Right renal cortex interstitium (tissue), 3 donors: ENCODE results near the gene ANKMY1. TPM values are rescaled to one million over a fixed set of nuclear protein-coding genes. Genes with fewer than 3 reads are reported as not detected.

Experiments used
- DNase-seq, 3 donors: peaks; one replicate each; pipeline ENCODE4 v3.0.0-alpha.2; 2013; ENCODE audit warnings: low read depth in 3 of 3, low spot score in 2 of 3
- polyA plus RNA-seq, 3 donors: library from polyadenylated mRNA; unstranded; fragments of 120-200 nt; gene quantifications; one replicate each; pipeline ENCODE4 v1.2.1, GENCODE V29; 2013; ENCODE audit not compliant: insufficient read length in 3 of 3

The ANKMY1 gene
- polyA plus RNA-seq, 3 donors, result 8.7 to 11.9 (median 9.0) TPM

DNA sequence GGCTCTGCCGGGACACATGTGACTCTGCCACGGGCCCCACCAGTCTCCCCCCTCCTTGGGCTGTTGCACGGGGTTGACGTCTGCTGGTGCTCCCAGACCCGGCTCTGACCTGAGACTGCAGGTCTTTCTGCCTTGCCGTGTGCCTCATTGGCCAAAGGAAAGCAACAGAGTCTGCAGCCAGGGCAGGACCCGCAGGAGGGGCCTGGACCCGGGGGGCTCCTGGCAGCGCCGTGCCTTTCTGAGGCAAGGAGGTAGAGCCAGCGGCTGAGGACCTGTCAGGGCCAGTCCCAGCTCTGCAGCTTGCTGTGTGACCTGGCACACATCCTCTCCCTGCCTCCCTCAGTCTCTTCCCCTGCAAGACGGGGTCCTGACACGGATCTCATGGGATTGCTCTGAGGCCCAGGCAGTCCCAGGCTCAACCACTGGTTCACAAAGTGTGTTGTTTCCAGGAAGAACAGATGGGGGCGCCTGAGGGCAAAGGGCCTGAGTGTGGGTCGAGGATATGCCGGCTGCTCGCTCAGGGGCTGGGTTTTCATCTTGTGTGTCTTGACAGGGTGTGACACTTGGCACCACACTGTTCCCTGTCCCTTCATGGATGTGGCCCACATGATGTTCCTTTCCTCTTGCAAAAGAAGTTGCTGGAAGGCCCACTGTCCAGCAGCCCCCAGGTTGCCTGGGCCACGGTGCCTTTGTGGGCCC lies 37.7 kb upstream of the ANKMY1 start:
- DNase-seq, result no peak

- DNase-seq, result no peak
Measured at GRCh38 chr2:240594511-240595380, 37.0 kb upstream of the ANKMY1 start.

- no peak for DNase-seq
Measured at GRCh38 chr2:240593703-240594451, 36.1 kb upstream of the ANKMY1 start.

GRCh38 chr2:240593026-240593702 lies 35.4 kb upstream of the ANKMY1 start:
- no peak for DNase-seq

DNA sequence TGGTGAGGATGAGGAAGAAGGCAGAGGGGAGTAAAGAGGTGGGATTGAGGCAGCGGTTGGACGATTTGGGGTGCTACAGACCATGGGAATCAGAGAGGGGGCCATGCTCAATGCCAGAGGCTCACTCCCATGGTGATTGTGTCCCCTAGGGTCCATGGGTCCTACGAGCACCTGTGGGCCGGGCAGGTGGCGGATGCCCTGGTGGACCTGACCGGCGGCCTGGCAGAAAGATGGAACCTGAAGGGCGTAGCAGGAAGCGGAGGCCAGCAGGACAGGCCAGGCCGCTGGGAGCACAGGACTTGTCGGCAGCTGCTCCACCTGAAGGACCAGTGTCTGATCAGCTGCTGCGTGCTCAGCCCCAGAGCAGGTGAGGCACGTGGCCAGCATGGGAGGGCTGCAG lies 34.0 kb upstream of the ANKMY1 start:
- no peak for DNase-seq

- DNase-seq, result no peak
Measured at GRCh38 chr2:240591226-240591625, 33.4 kb upstream of the ANKMY1 start.

DNA sequence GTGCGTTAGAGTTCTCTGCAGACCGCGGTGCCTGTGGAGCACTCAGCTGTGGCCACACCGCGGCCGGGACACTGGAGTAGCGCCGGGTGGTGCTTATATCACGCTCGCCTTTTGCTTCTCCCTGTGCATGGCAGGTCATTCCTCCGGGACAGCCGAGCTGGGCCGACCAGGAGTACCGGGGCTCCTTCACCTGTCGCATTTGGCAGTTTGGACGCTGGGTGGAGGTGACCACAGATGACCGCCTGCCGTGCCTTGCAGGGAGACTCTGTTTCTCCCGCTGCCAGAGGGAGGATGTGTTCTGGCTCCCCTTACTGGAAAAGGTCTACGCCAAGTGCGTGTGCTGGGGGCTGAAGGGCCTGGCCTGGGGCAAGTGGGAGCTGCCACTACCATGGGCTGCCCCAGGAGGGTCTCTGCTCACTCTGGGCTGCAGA lies 32.9 kb upstream of the ANKMY1 start:
- DNase-seq, result no peak

DNA sequence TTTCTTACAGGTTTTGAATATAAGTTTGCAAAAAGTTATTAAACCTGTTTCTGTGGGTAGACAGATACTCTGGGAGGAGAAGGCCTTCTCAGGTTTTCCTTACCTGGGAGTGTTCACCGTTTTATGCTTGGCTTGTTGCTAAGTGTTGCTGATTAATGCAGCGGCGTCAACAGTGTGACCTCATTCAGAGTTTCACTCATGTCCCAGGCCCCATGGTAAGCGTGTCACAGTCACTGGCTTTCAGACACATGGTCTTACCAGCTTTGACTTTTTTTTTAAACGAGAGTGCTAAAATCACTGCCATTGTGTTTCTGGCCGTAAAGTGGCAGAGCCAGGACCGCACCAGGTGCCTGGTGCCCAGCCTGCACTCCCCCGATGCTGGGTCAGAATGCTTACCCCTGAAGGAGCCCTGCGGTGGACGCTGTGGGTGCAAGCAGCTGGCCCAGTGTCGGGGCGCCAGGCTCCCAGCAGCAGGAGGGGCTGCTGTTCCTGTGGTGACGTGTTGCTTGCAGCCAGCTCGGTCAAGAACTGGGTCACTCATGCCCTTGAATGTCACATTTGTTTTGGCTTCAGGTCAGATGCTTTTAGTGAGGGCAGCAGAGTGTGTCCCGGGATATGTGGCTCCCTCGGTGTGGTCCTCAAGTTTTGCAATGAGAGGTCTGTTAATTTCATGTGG lies 32.2 kb upstream of the ANKMY1 start:
- DNase-seq, result no peak

DNA sequence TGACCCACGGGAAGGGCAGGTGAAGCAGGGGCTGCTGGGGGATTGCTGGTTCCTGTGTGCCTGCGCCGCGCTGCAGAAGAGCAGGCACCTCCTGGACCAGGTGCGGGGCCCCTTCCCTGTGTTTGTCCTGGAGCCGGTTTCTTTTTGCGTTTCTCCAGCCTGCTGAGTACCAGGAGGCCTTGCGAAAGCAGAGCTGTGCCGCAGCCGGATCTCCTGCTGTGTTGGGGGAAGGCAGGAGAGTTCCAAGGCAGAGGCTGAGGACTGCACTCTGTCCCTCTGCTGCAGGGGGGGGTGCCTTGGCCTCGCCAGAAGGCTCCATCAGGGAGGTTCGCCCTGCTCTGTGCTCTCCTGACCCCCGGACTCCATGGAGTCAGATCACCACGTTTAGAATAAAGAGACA lies 31.6 kb upstream of the ANKMY1 start:
- DNase-seq, result no peak

GRCh38 chr2:240588669-240589068 lies 30.9 kb upstream of the ANKMY1 start:
- no peak for DNase-seq

DNA sequence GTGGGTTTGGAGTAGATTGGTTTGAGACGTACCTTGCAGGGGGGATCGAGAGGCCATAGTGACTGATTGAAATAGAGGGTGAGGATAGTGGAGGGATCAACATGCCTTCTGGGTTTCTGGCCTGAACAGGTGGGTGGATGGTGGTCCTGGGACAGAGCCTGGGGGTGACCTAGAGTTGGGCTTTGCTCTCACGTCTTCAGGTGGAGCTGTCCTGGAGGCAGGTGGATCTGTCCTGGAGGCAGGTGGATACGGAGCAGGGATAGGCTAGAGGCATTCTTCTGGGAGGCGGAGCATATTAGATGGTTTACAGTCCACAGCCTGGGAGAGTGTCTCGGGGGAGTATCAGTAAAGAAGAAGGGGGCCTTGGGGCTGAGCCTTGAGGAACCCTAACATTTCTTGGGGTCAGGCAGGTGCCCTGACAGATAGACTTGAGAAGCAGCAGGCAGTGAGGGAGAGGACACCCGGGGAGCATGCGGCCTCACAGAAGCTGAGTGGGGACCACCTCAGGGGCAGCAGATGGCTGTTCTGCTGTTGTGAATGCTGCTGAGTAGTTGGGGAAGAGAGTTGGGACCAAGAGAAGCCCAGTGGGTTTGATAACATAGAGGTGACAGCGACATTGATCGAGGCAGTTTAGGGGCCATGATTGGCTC lies 30.3 kb upstream of the ANKMY1 start:
- DNase-seq, result no peak

DNA sequence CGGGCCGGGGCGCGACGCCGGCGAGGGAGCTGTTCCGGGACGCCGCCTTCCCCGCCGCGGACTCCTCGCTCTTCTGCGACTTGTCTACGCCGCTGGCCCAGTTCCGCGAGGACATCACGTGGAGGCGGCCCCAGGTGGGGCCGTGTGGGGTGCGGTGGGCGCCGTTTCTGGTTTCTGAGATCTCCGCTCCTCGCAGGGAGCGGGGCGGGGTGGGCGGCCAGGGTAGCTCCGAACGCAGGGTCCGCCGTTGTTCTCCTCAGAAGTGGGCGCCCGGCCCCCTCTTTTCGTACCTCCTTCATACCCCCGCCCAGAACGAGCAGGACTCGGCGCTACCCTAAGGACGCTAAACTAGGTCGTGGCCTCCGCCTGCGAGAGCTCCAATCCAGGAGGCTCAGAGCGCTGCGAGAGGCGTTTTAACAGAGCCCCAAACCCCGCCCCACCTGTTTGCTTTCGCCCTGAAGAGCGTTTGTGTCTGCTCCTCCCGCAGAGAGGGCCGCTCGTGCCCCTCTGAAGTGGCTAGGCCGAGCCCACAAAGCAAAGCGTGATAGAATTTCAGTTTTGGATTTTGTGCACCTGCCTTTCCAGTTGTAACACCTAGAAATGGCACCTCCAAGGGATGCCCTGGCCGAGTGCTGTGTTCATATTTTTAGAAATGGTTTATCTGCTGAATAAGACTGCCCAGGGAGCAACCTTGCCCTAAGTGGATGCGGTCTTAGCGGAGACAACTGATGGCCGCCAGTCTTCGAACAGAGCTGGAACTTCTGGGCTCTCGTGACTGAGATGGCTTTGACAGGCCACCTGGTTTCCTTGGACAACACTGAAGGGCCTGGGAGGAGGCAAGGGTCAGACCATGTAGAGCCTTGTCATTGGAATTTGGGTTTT lies 29.4 kb upstream of the ANKMY1 start:
- no peak for DNase-seq

GRCh38 chr2:240586198-240586918 lies 28.6 kb upstream of the ANKMY1 start, which contains the start of gene CAPN10:
Gene CAPN10, plus strand, starts transcription at chr2:240586734. Its CDS starts 178 bp downstream, at chr2:240586912.
- DNase-seq, result peak; percentile 88 to 92 (median 89)

DNA sequence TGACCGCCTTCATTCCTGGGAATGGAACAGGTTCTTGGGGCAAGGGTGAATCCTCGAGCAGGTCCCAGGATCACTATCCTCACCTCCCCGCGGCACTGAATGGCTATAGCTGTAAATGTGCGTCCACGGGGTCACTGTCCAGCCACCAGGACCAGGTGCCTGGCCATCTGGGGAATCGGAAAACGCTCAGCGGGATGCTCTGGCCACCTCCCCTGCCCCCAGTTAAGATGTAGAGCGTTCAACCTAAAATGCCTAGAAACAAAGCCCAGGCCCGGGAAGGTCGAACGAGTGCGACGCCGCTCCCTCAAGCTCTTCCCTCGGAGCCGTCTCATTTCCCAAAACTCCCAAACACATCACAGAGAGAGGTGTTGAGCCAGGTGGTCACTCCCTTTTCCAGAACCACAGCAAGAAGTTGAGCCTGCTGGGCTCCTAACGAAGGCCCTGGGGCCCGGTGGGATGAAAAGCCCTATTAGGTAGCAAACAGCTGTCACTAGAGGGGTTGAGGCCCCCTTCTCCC lies 28.0 kb upstream of the ANKMY1 start:
- DNase-seq, result no peak

DNA sequence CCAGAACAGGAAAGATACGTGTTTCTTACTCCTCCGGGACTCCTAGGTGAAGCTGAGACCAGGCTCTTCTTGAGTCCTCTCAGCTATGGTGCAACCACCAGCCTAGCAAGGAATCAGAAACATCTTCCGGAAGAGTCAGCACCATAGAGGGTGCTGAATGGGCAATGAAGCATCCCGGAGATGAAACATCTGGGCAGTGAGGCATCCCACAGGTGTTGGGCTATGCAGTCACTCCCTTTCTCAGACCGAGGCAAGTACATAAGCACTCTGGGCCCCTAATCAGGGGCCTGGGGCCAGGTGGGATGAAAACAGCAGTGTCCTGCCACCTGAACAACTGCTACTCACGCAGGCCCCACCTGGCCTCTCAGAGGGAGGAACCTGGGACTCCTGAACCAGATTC lies 27.3 kb upstream of the ANKMY1 start:
- no peak for DNase-seq

DNA sequence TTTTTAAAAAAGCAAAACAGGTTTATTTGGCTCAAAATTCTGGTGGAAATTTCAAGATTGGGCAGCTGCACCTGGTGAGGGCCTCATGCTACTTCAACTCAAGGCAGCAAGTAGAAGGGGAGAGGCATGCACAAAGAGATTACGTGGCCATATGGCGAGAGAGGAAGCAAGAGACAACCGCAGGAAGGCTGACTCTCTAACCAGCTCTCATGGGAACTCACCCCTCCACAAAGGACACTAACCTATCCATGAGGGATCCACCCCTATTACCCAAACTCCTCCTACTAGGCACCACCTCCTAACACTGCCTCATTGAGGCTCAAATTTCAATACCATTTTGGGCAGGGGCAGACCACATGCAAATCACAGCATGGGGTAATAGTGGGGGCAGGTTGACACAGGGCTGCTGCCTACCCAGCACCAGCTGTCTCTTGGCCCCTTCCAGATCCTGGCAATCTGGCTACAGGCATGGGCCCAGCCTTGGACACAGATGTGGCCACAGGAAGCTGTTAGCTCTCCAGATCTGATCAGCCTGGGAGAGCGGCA lies 26.8 kb upstream of the ANKMY1 start:
- no peak for DNase-seq

DNA sequence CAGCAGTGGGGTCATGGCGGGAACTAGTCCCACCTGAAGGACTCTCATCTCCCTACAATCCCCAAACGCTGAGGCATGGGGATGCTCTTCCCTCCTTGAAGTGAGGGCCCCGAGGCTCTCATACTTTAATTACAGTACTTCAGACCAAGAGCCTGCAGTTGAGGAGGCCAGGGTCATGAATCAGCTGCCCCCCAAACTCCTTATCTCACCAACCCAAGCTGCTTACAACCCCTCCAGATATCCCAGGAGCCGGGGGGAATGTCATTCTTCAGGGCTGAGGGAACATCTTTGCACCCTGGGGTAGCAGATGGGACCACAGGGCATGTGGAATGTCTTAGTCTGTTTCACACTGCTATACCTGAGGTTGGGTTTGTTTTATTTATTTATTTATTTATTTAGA lies 26.0 kb upstream of the ANKMY1 start:
- DNase-seq, result no peak
